Measurements from ENCODE around the gene NCAM1. TPM values are rescaled to one million over a fixed set of nuclear protein-coding genes. Genes with fewer than 3 reads are reported as not detected.

The NCAM1 gene
- total and polyA plus RNA-seq, 2 donors (not counting 3 experiments of a cell fraction or from before 2014, with no cell fraction given), result 0.03 TPM; not detected in 1

DNA sequence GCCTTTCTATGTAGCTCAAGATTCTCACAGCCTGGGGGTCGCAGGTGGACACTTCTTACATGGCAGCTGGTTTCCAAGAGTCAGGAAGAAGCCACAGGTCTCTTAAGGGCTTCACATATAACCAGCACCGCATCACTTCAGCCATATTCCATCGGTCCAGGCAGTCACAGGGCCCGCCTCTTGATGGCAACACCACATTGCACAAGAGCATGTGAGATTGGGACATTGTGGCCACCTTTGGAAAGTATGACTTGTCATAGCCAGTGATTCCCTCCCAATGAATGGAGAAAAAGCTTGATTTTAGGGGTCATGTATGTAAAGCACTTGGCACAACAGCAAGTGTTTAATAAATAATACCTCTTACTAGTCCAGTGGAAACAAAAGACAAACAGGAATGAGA is 98.3 kb downstream of the NCAM1 start:
- Histone ChIP-seq H3K9me3 (replicated peaks; ENCODE audit: control insufficient read depth, insufficient read depth, low read length) (no peaks in the 10 kb centered on the region), H3K27me3 (ENCODE audit: control insufficient read depth in 2 of 2, insufficient read depth in 2 of 2, low read length in 2 of 2) (no peaks in the 10 kb centered on the region), H3K36me3 (ENCODE audit: control insufficient read depth in 2 of 2, extremely low read depth in 1 of 2, insufficient read depth in 2 of 2, low read length in 2 of 2) (no peaks in the 10 kb centered on the region), H4K20me1 (replicated peaks; ENCODE audit: control insufficient read depth, extremely low read depth, insufficient read depth, low read length) (no peaks in the 10 kb centered on the region), H2AFZ (ENCODE audit: low read depth, low read length) (no peak overlapping the region), H3K27ac (ENCODE audit: insufficient read depth, low read depth, low read length) (no peak overlapping the region), H3K4me2 (ENCODE audit: insufficient read depth, low read length) (no peak overlapping the region), H3K9ac (replicated peaks; ENCODE audit: extremely low read depth, insufficient read depth, low read length) (no peak overlapping the region), H3K9me1 (replicated peaks; ENCODE audit: control insufficient read depth, extremely low read depth, insufficient read depth, low read length) (no peaks in the 10 kb centered on the region), H3K4me1 (ENCODE audit: control insufficient read depth, extremely low read depth, insufficient read depth, low read length) (no peaks in the 10 kb centered on the region), H3K4me3 (replicated peaks in 1 of 3; ENCODE audit: insufficient read depth in 1 of 3, low read depth in 1 of 3, low read length in 3 of 3) (no peak overlapping the region), H3K79me2 (ENCODE audit: control insufficient read depth, insufficient read depth, low read length) (no peaks in the 10 kb centered on the region)
- BruUV-seq (replicated peaks), result no TSS peak
- TF ChIP-seq, protein P1, sequence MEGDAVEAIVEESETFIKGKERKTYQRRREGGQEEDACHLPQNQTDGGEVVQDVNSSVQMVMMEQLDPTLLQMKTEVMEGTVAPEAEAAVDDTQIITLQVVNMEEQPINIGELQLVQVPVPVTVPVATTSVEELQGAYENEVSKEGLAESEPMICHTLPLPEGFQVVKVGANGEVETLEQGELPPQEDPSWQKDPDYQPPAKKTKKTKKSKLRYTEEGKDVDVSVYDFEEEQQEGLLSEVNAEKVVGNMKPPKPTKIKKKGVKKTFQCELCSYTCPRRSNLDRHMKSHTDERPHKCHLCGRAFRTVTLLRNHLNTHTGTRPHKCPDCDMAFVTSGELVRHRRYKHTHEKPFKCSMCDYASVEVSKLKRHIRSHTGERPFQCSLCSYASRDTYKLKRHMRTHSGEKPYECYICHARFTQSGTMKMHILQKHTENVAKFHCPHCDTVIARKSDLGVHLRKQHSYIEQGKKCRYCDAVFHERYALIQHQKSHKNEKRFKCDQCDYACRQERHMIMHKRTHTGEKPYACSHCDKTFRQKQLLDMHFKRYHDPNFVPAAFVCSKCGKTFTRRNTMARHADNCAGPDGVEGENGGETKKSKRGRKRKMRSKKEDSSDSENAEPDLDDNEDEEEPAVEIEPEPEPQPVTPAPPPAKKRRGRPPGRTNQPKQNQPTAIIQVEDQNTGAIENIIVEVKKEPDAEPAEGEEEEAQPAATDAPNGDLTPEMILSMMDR (IDR thresholded peaks at IDR 0.05; ENCODE audit: extremely low read depth in 1 of 2, insufficient read depth in 1 of 2, low read depth in 1 of 2, low read length in 2 of 2), result no peak
- TF ChIP-seq EZH2 (IDR thresholded peaks at IDR 0.05; ENCODE audit: borderline replicate concordance, low read depth, low read length, severe bottlenecking), result no peak
- TF ChIP-seq FOS (IDR thresholded peaks at IDR 0.05; ENCODE audit: borderline replicate concordance, insufficient read depth, low read length), result no peak
- no peak for TF ChIP-seq MYC (IDR thresholded peaks at IDR 0.05; ENCODE audit: low read depth, low read length)
- TF ChIP-seq, protein P2, sequence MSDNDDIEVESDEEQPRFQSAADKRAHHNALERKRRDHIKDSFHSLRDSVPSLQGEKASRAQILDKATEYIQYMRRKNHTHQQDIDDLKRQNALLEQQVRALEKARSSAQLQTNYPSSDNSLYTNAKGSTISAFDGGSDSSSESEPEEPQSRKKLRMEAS (IDR thresholded peaks at IDR 0.05; ENCODE audit: insufficient read depth, insufficient read length), result no peak
- TF ChIP-seq POLR2A (IDR thresholded peaks at IDR 0.05; ENCODE audit: low read depth, low read length), result no peak
- TF ChIP-seq JUN (IDR thresholded peaks at IDR 0.05; ENCODE audit: borderline replicate concordance, insufficient read depth, insufficient read length, low read depth), result no peak
- no peak for TF ChIP-seq GATA2 (IDR thresholded peaks at IDR 0.05; ENCODE audit: insufficient read depth, insufficient read length, low read depth, low read length)
- no peak for TF ChIP-seq POLR2AphosphoS5 (IDR thresholded peaks at IDR 0.05; ENCODE audit: insufficient read depth, low read depth, low read length)
- dilution Hi-C loops (cut with MboI; ENCODE audit: extremely low pct_ligation_motif_present, low sequenced_read_pairs), result no loop called here
- ChIA-PET POLR2A (no interaction called here), CTCF (no interaction called here)
- DNase-seq (ENCODE audit: low read depth, low spot score) (no peak), FAIRE-seq (no peak)
- intact Hi-C loops (cut with micrococcal nuclease), result no loop called here

All from endothelial cell of umbilical vein (primary cell).